HepG2 (cell line): ENCODE data around the gene CLDN9. TPM values are rescaled to one million over a fixed set of nuclear protein-coding genes. Genes with fewer than 3 reads are reported as not detected.

ENCODE experiments used
- ESRRA ChIP-seq: sonication (generic); formaldehyde crosslinking; IDR thresholded peaks from 2 replicates; pipeline ENCODE4 v1.5.1; 2020; ENCODE audit warnings: mild to moderate bottlenecking, low read depth, missing genetic modification reagents
- FOXO1 ChIP-seq: sonication (generic); formaldehyde crosslinking; IDR thresholded peaks from 2 replicates; pipeline ENCODE4 v1.4.0; 2020; ENCODE audit warnings: missing genetic modification reagents
- GABPB1 ChIP-seq: IDR thresholded peaks from 2 replicates; pipeline ENCODE4 v1.6.1; 2016; ENCODE audit warnings: mild to moderate bottlenecking, missing genetic modification reagents, moderate library complexity, missing compliant biosample characterization
- MEIS2 ChIP-seq: sonication (generic); formaldehyde crosslinking; IDR thresholded peaks from 2 replicates; pipeline ENCODE4 v1.9.0; 2021; ENCODE audit warnings: mild to moderate bottlenecking, missing genetic modification reagents
- RAD21 ChIP-seq: fragments of 450-650 bp; formaldehyde crosslinking; IDR thresholded peaks from 2 replicates; pipeline ENCODE4 v1.5.0; 2020; ENCODE audit warnings: mild to moderate bottlenecking
- SRY ChIP-seq: sonication (generic); formaldehyde crosslinking; IDR thresholded peaks from 2 replicates; pipeline ENCODE4 v1.8.0; 2022; ENCODE audit warnings: mild to moderate bottlenecking, missing genetic modification reagents
- ZNF3 ChIP-seq: IDR thresholded peaks from 2 replicates; pipeline ENCODE4 v1.7.0; 2017; ENCODE audit warnings: inconsistent platforms
- ZNF646 ChIP-seq: sonication (generic); formaldehyde crosslinking; IDR thresholded peaks from 2 replicates; pipeline ENCODE4 v1.9.0; 2021; ENCODE audit warnings: mild to moderate bottlenecking, missing genetic modification reagents
- ZNF687 ChIP-seq: sonication (generic); formaldehyde crosslinking; IDR thresholded peaks from 2 replicates; pipeline ENCODE4 v1.5.1; 2020; ENCODE audit warnings: mild to moderate bottlenecking, missing genetic modification reagents, moderate library complexity
- polyA plus RNA-seq, 8 experiments: library from polyadenylated mRNA; depleted of rRNA in 3 of 8; stranded (reverse) in 7 of 8; unstranded in 1 of 8; fragments of >200 nt; fragmentation: Illumina TruSeq in 4 of 8; extraction: Trizol in 4 of 8; gene quantifications; 2 replicates each; pipeline versions ENCODE4 v1.2.1 to v1.2.3, GENCODE V29; 2011 to 2016; ENCODE audit warnings: low read depth in 4 of 8, missing spikeins in 1 of 8, mixed read lengths in 1 of 8; ENCODE audit not compliant: insufficient read depth in 1 of 8
- total RNA-seq, 5 experiments: library from RNA; depleted of rRNA; stranded (reverse); fragments of >200 nt; fragmentation: Illumina TruSeq; extraction: Trizol; gene quantifications; 2 replicates each; pipeline ENCODE4 v1.2.3, GENCODE V29; 2016; ENCODE audit warnings: low read depth in 1 of 5
- TF ChIP-seq, protein P1 (sequence below): sonication (generic); formaldehyde crosslinking; IDR thresholded peaks from 2 replicates; pipeline ENCODE4 v1.5.0; 2020; ENCODE audit warnings: mild to moderate bottlenecking, missing genetic modification reagents
- TF ChIP-seq, protein P2 (sequence below): sonication (generic); formaldehyde crosslinking; IDR thresholded peaks from 2 replicates; pipeline ENCODE4 v1.4.0; 2020; ENCODE audit warnings: missing genetic modification reagents

The CLDN9 gene
- total and polyA plus RNA-seq, 2 of the 13 experiments (the other 11 are each of a cell fraction or from before 2014, with no cell fraction given), result 0.15 to 0.26 TPM

- TF ChIP-seq SRY, result peak; percentile 79
- no peak for TF ChIP-seq MEIS2 (CRISPR knock-in tag)
- TF ChIP-seq, protein P1, sequence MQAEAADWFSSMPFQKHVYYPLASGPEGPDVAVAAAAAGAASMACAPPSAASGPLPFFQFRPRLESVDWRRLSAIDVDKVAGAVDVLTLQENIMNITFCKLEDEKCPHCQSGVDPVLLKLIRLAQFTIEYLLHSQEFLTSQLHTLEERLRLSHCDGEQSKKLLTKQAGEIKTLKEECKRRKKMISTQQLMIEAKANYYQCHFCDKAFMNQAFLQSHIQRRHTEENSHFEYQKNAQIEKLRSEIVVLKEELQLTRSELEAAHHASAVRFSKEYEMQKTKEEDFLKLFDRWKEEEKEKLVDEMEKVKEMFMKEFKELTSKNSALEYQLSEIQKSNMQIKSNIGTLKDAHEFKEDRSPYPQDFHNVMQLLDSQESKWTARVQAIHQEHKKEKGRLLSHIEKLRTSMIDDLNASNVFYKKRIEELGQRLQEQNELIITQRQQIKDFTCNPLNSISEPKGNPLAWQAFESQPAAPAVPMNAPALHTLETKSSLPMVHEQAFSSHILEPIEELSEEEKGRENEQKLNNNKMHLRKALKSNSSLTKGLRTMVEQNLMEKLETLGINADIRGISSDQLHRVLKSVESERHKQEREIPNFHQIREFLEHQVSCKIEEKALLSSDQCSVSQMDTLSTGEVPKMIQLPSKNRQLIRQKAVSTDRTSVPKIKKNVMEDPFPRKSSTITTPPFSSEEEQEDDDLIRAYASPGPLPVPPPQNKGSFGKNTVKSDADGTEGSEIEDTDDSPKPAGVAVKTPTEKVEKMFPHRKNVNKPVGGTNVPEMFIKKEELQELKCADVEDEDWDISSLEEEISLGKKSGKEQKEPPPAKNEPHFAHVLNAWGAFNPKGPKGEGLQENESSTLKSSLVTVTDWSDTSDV, result no peak
- TF ChIP-seq ZNF646 (CRISPR knock-in tag), result 0 out of 2 replicates have a peak, but pooled peaks have one; percentile 24
- TF ChIP-seq RAD21 (CRISPR knock-in tag), result no peak; the same call in none of the 2 replicates
- TF ChIP-seq ZNF3 (CRISPR knock-in tag), result no peak
- peak; percentile 71 for TF ChIP-seq FOXO1 (CRISPR knock-in tag)
- TF ChIP-seq ESRRA (CRISPR knock-in tag), result 0 out of 2 replicates have a peak, but pooled peaks have one; percentile 44
- peak; percentile 95 for TF ChIP-seq GABPB1 (CRISPR knock-in tag)
- peak; percentile 91 for TF ChIP-seq ZNF687 (CRISPR knock-in tag)
- TF ChIP-seq, protein P2, sequence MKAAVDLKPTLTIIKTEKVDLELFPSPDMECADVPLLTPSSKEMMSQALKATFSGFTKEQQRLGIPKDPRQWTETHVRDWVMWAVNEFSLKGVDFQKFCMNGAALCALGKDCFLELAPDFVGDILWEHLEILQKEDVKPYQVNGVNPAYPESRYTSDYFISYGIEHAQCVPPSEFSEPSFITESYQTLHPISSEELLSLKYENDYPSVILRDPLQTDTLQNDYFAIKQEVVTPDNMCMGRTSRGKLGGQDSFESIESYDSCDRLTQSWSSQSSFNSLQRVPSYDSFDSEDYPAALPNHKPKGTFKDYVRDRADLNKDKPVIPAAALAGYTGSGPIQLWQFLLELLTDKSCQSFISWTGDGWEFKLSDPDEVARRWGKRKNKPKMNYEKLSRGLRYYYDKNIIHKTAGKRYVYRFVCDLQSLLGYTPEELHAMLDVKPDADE (CRISPR knock-in tag), result no peak
Observed at GRCh38 chr16:3023669-3024478, 11.2 kb downstream of the CLDN9 start, which contains the start of the genes HCFC1R1 and THOC6 (continued).
